Measurements from ENCODE around the gene DZIP1. TPM values are rescaled to one million over a fixed set of nuclear protein-coding genes. Genes with fewer than 3 reads are reported as not detected.
"Not testable (repeated sequence)": the region's sequence is repeated elsewhere in the genome, so short reads cannot be mapped to it uniquely, and the experiment has no call there.

The DZIP1 gene
- total RNA-seq, 1 experiment from 2014 or later = 14.6 TPM

DNA sequence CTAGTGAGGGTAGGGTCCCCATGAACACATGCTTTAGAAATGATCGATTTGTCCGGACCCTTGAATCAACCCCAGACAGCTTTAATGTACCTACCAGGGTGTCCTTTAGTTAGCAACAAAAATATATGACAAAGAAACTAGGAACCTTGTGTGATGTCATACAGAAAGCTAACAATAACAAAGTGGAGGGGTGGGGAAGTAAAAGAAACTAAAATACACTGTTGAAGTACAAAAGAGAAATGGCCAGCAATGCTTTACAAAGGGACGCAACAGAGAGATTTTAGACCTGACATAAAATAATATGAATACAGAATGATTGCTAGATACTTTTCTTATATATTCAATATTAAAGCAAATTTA is 40.0 kb downstream of the DZIP1 start:
- no peak for DNase-seq (ENCODE audit: low spot score)

DNA sequence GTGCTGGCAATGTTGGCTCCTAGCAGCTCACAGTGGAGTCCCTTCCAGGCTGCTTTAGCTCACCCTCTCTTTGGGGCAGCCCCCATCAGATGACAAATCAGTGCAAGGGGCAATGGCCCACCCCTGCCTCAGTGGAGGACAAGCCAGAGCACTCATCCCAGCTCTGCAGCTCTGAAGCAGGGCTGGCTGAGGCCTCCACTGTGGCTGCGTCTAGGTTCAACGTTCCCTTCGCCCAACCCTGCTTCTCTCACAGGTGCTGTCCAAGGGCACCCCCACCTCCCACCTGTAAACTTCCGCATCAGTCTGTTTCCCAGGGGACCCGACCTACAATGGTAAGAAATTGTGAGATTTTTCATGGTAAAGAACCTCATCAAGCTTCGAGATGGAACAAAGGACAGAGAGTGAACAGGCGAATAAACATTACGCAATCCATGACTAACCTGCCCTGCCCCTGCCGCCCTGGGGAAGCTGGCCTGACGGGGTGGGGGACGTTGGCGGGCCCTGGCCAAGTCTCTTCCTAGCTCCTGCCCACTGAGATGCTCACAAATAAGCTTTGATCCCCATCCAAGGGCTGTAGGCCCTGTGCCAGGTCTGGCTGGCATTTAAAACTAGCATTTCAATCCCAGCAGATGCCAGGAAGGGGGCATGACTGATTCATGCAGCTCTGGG is 40.5 kb downstream of the DZIP1 start:
- peak; percentile 49 for DNase-seq (ENCODE audit: low spot score)

DNA sequence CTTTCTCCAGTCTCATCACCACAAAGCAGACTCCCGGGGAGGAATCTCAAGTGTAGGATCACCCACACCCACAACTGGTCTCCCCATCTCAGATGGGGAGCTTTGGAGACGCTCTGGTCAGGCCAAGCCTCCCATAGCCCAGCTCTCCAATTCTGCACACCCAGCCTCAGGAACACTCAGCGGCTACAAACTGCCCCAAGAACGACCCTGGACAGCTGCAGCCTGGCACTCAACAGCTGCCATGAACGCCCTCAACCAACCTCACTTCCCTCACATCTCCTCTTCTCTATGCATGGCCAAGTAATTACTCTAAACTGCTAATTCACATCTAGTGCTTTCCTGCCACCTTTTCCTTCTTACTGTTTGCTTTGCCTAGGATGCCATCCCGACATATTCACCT is 42.6 kb downstream of the DZIP1 start:
- DNase-seq (ENCODE audit: low spot score) = no peak

DNA sequence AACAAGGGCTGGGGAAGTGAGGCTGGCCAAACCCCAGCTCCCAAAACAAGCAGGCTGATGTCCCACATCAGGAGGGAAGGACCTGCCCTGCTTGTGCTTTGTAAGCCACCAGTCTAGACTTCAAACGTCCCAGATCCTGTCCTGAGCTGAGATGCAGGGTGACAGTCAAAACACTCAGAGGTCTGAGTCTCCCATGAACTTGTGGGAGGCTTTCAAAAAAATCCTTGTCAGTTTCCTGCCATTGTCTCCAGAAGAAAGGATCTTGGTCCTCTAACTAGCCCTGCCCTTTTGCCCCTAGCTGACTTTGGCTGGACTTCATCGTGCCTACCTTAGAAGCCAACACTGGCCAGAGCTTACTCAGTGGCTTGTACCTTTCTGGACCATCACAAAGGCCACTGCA is 43.3 kb downstream of the DZIP1 start:
- DNase-seq (ENCODE audit: low spot score) = no peak

DNA sequence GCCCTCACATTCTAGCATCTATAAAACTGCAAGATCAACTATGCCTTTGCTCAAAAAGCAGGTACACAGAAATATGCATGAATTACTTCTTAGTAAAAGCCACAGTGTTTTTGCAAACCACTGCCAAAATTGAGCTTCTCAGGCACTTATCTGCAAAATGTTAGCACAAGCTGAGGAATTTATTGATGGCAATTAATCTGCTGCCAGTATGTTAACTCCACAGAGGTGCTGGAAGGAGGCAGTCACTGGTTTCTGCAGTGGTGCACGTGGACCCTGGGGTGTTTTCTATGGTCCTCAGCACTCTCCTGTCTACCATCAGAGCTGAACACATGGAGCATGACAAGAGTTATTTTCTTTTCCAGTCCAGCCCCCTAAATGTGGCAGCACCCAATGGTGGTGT is 47.8 kb downstream of the DZIP1 start:
- no peak for DNase-seq (ENCODE audit: low spot score)

DNA sequence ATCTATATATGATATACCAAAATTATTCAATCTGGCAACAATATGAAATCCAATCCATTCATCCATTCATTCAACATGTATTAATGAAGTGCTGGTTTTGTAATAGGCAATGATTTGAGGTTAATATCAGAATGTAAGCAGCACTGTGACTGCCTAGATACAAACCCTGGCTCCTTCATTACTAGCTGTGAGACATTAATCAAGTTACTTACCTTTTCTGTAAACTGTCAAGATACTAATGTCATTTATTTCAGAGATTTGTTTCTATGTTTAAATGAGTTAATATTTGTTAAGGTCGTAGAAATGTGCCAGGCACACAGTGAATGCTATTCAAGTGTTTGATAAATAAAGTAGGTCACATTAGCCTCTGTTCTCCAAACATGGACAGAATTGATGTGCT is 51.0 kb downstream of the DZIP1 start:
- no peak for DNase-seq (ENCODE audit: low spot score)

DNA sequence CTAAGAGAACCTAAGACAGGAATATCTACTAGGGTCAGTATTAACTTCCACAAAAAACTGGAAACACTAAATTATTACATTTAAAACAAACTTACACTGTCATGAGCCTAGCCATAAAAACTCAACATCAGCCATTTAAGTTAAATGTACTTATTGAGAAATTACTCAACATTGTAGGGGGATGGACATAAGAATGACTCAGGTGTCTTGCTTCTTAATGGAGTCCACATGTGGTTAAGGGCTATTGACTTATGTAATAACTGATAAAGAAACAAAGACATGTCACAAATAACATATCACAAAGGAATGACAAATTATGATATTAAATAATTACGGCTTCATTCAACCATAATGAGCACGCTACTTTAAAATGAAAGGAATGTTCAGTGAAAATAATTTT is 55.8 kb downstream of the DZIP1 start:
- no peak for DNase-seq (ENCODE audit: low spot score)

DNA sequence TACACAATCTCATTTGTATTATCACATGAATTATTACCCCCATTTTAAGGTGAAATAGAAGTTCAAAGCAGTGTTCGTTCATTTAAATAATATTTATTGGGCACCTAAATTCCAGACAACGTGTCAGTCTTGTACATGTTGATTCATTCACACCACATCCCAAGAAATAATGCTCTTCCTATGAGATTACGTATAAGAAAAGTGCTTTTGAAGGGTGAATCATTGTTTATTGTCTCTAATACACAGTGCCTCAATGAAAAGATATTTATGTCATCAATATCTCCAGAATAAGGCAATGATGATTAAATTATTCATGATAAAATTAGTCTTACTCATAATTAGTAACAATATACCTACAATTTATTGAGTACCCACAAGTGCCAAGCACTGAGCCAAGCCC is 56.4 kb downstream of the DZIP1 start:
- no peak for DNase-seq (ENCODE audit: low spot score)

DNA sequence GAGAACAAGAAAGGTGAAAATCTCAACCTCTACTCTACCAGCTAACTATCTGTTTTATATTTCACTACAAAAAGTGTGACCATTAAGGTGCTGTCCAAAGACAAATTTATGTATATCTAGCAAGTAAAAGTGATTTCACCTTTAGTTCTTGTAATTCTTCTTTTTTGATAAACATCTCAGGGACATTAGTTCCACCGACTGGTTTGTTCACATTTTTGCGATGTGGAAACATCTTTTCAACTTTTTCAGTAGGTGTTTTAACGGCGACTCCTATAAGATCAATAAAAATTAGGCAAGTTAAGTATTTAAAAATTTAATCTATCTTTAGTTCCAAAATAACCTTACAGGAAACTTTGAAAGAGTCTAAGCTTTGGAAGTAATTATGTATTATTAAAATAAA is 58.6 kb downstream of the DZIP1 start:
- DNase-seq (ENCODE audit: low spot score) = no peak

DNA sequence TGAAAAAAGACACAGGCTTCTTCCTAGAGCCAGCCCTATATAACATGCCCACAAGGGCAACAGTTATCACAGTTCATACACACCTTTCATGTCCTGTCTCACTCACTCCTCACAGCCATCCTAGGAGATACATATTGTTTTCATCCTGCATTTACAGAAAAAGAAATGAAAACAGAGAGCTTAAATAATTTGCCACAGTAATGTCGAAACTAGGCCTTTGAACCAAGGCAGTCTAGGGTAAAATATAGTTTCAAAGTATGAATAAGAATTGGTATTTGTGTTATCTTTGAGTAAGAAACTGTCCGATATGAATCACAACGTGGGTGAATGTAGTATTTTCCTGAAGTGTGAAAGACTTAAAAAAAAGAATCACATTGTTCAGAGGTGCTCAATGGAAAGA is 65.2 kb downstream of the DZIP1 start:
- no peak for DNase-seq (ENCODE audit: low spot score)

DNA sequence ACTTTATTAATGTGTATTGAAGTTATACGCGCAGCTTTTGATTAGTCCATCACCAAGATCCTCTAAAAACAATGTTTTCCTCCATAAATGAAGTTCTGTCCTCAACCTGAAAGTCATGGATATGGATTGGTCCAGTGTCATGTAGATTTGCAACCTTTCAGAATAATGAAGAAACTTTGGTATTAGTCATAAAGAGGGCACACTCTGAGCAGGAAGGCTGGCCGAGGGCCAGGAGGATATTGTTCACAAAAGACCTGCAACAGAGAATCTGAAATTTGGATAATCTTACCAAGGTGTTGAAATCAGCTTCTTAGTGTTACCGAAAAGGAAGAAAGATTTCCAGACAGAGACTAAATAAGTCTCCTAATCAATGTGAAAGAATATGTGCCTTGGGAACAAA is 71.3 kb downstream of the DZIP1 start:
- no peak for DNase-seq (ENCODE audit: low spot score)

DNA sequence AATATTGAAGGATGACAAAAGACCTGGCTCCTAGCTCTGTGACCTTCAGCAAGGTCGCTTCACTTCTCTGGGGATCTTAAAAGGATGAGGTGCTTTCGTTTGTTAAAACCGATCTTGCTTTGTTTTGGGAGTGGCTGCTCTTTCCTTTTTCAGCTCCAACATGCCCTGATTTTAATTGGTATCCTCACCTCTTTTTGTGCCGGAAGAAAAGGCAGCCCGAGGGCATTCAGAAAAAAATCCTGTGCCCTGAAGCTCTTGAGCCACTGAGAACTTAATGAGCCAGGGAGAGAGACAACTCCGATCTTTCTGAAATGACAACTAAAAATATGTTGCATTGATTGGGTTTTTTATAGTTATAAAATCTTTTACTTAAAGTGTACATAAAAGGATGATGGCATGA is 72.6 kb downstream of the DZIP1 start:
- DNase-seq (ENCODE audit: low spot score) = no peak

DNA sequence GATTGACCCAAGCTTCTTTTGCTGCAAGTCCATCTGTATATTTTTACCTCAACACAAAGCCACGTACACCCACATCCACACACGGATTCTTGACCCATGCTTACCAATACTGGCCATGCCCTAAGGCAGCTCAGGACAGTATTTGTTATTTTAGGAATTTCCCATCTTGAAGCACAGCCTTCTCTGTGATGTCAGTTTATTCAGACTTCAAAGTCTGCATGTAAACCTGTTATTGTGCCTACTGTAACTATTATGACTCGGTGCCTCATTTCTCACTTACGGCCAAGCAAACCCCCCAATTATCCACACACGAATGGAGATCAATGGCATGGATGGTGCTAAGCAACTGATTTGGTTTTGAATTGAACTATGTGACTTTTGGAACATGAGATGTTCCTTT is 74.5 kb downstream of the DZIP1 start:
- no peak for DNase-seq (ENCODE audit: low spot score)

DNA sequence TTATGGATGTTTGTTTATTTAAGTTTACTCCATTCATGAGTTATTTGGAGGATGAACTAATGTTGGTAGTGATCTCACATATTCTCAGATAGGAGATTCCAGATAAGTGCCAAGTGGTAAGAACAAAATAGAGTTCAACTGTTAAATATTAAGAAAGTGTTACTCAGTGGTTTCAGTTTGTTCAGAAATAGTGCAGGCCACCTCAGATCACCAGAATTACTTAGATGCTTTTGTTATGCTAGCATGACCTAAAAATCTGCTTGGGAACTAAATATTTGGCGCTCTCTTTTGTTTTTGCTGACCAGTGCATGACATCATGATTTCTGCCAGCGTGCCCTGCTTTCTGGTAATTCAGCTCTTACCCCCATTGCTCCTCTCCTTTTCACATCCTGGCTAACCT is 76.4 kb downstream of the DZIP1 start:
- DNase-seq (ENCODE audit: low spot score) = no peak

DNA sequence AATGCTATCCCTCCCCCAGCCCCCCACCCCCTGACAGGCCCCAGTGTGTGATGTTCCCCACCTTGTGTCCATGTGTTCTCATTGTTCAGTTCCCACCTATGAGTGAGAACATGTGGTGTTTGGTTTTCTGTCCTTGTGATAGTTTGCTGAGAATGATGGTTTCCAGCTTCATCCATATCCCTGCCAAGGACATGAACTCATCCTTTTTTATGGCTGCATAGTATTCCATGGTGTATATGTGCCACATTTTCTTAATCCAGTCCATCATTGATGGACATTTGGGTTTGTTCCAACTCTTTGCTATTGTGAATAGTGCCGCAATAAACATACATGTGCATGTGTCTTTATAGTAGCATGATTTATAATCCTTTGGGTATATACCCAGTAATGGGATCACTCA is 78.7 kb downstream of the DZIP1 start:
- not testable (repeated sequence) for DNase-seq (ENCODE audit: low spot score)

DNA sequence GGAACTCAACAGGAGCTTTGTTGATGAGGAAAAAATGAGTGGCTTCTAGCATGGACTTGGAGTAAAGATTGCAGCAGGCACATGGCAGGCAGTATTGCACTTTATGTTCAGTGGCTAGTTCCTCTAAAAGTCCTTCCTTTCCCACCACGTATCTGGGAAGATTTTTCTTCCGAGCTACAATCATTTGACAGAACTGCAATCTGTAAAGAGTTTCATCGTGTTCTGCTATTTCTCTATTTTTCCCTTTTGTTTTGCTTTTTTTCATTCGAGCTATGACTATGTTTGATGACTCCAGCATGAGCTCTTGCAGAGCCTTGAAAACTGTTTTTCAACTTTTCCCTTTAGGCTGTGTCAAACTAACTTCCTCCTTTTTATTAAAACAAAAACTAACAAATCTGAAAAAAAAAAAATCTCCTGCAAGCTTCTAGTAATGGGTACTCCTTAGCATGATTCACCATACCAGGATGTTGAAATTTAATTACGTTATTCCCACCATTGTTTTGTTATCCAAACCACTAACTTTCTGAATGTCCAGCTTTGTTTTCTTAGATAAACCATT is 79.7 kb downstream of the DZIP1 start:
- DNase-seq (ENCODE audit: low spot score) = peak; percentile 46

DNA sequence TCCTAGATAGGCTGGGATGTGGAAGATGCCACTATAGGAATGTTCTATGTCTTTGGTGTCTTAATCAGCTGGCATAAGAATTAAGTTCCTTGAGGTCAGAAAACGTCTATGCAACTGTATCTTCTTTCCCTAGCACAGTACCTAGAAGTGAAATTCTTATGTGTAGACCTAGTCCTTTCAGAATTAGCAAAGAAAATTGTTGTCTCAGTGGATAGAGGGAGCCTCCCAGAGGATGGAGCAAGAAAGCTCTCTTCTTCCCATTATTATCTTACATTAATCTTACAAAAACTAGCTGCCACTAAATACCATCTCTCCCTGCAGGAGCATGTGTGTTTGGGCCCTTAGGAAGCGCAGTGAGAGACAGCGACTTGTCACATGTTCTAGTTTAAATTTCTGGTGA is 80.4 kb downstream of the DZIP1 start:
- DNase-seq (ENCODE audit: low spot score) = no peak

DNA sequence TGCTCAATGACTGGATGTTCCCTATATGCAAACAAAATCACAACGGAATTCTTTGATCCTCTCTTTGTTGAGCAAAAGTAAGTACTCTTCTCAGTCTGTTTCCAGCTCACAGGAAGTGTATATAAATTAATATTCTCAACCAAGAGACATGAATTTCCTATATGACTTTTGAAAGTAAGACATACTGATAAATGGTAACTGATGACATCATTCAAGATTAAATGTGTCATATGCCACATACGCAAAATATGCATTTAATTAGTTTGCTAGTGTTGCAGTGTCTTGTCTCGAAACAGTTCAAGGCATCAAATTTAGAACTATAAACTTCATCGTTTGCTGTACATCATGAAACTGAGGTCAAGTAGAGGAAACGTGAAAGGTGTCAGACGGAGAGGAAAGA is 84.1 kb downstream of the DZIP1 start:
- no peak for DNase-seq (ENCODE audit: low spot score)

DNA sequence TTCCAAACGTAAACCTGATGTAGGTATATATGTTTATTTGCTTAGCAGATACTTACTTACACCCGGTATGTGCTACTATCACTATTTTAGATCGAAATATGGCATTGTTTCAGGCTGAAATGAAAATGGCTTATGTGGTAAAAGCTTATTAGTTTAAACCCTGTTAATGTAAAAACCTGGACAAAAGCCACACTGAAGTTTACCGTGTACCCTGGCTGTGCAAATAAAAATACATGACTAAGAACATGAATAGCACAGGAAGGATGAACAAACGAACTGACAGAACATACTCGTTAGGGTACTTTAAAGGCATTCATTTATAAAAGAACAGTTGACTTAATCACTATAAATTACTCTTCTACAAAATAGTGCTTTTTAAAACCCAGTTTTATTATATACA is 85.4 kb downstream of the DZIP1 start:
- DNase-seq (ENCODE audit: low spot score) = no peak

DNA sequence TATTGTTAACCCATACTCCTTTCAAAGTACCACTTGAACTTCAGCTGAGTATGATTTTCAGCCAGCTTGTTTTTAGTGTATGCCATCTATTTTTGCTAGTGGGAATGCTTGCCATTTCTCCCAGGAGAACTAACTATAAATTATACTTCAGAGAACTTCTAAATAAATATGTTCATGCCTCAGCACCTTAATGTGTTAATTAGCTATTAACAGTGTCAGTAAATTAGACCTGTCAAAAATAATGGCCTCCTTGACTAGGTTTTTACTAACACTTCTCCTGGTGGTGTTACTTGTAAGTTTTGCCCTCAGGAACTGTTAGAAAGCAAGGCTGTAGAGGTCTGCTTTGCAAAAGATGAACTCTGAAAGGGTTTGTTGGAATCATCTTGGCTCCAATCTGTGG is 87.5 kb downstream of the DZIP1 start:
- DNase-seq (ENCODE audit: low spot score) = no peak

DNA sequence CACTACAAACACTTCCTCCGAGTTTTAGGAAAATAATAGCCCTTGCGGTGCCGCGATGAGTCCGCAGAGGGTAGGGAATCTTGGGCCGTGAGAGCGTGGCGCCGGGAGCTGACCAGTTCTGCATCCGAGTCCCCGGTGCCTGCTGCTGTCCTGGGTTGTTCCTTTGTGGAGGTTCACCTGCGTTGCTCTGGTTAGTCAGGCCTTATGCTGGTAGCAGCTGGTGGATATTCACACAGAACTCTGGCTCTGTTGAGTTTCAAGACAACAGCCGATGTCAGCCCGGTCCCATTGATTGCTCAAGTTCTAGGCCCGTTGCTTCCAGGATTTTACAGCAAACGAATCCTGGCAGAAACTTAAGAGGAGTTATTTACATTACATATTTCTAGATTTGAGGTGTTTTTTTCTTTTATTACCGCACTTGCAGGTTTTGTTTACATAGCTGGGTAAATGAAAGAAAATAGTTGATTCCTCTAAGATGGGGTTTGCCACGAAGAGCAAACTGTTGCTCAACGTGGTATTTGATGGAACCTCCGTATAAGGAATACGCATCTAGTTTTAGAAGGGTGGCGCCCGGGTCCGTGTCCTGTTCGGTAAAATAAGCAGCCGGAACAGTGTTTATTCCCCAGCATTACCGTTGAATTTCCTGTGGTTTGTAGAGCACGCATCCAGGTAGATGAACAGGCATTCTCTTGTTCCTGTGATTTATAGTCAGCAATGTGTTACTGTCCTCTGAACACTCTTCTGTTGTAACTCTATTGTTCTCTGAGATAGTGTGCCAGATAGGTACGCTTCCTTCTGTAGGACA is 90.7 kb downstream of the DZIP1 start:
- DNase-seq (ENCODE audit: low spot score) = no peak

DNA sequence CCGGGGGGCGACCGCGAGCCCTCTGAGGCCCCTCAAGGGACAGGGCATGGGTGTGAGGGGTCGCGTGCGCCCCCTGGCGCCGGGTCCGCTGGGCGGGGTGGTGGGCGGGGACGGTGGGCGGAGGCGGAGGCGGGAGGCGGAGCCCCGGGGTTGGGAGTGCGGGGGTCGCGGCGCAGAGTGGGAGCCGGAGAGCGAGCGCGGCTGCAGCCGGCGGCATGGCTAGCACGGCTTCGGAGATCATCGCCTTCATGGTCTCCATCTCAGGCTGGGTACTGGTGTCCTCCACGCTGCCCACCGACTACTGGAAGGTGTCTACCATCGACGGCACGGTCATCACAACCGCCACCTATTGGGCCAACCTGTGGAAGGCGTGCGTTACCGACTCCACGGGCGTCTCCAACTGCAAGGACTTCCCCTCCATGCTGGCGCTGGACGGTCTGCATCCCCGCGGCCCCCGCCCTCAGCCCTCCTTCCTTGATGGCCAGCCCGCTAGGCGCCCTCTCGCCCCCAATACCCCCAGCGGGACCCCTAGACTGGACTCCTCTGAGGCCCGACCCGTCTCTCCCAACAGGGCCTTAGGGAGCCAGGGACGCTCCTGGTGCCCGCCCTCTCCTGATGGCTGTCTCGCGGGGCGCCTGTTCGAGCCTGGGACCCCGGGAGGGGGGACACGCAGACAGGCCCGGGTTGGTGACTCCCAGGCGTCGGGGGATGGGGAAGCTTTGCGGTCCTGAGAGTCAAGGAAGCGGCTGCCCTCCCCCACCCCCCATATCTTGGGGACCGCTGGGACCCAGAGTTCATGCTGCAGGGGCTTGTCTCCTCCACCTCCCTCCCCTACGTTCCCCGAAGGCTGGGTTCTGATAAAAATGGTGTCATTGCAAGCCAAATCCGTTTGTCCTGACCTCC is 91.7 kb downstream of the DZIP1 start, which contains the start of gene CLDN10:
CLDN10 (plus strand) TSS at position 182 of the 903 bp plus-strand sequence; CDS start at position 216, 34 bp downstream.
- DNase-seq (ENCODE audit: low spot score) = no peak

Data from H4 (cell line).